Measurements from ENCODE around the gene BMPER.

Gene BMPER

GRCh38 chr7:33882950-33883670 is 22.2 kb upstream of the BMPER start:
- H3K4me3 Mint-ChIP-seq = no peak overlapping the region

DNA sequence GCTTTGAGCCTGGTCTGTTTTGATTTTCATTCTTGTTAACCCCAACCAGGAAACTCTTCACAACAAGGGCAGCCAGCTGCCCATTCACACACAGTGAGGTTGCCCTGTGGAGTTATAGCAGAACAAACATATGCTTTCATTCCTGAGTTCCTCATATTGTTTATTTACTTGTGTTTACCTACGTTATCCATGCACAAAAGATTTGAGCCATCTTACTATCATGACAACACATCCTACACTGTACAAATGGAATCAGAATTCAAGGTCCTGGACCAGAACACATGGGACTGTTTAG is 21.7 kb upstream of the BMPER start:
- no peaks in the 10 kb centered on the region for H3K4me1 Mint-ChIP-seq
- H3K36me3 Mint-ChIP-seq = no peaks in the 10 kb centered on the region
- H3K27ac Mint-ChIP-seq = no peak overlapping the region
- ATAC-seq (no peak), DNase-seq (ENCODE audit: low spot score in 2 of 2) (no peak)
- H3K9me3 Mint-ChIP-seq = no peaks in the 10 kb centered on the region
- H3K4me3 Mint-ChIP-seq = no peak overlapping the region

More at GRCh38 chr7:33882950-33883670, 22.2 kb upstream of the BMPER start:
- DNase-seq (ENCODE audit: low spot score in 2 of 2) = no peak
- Mint-ChIP-seq H3K4me1 (no peaks in the 10 kb centered on the region), H3K36me3 (no peaks in the 10 kb centered on the region), H3K27ac (no peak overlapping the region), H3K9me3 (no peaks in the 10 kb centered on the region)
- no peak for ATAC-seq

- no peak overlapping the region for H3K27ac Mint-ChIP-seq
- H3K4me3 Mint-ChIP-seq = no peak overlapping the region
- no peak for ATAC-seq
- no peaks in the 10 kb centered on the region for H3K9me3 Mint-ChIP-seq
- no peak for DNase-seq (ENCODE audit: low spot score in 2 of 2)
- H3K36me3 Mint-ChIP-seq = no peaks in the 10 kb centered on the region
- no peaks in the 10 kb centered on the region for H3K4me1 Mint-ChIP-seq
These were observed 19.8 kb upstream of the BMPER start for GRCh38 chr7:33885290-33886148.

DNA sequence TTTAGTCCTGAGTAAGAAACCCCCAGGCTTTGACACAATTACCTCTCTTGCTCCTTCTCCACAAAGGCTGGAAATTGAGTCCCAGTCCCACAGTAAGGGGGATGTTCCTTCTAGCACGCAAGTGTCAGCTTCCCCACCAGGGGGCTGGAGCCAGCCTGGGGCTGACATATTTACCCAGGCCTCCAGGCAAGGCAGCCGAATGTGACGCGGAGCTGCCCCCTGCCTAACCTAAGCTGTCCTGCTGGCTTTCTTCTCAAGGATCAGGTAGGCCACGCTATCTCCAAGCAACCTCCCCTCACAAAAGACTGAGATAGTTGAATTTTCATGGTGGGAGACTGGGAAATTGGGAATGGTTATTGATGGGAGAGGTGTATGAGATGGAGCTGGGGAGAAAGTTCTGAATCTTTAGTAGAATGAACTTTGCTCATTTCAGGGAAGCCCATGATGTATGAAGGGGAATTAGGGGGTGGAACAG is 19.2 kb upstream of the BMPER start:
- Mint-ChIP-seq H3K27ac (no peak overlapping the region), H3K4me1 (no peaks in the 10 kb centered on the region), H3K9me3 (no peaks in the 10 kb centered on the region), H3K4me3 (no peak overlapping the region), H3K36me3 (no peaks in the 10 kb centered on the region)
- no peak for ATAC-seq
- DNase-seq (ENCODE audit: low spot score in 2 of 2) = no peak

GRCh38 chr7:33887266-33887975 is 17.9 kb upstream of the BMPER start:
- ATAC-seq (no peak), DNase-seq (ENCODE audit: low spot score in 2 of 2) (no peak)
- H3K4me3 Mint-ChIP-seq = no peak overlapping the region
- no peaks in the 10 kb centered on the region for H3K4me1 Mint-ChIP-seq
- H3K9me3 Mint-ChIP-seq = no peaks in the 10 kb centered on the region
- no peaks in the 10 kb centered on the region for H3K36me3 Mint-ChIP-seq
- H3K27ac Mint-ChIP-seq = no peak overlapping the region

- DNase-seq (ENCODE audit: low spot score in 2 of 2) (no peak), ATAC-seq (no peak)
- Mint-ChIP-seq H3K9me3 (no peaks in the 10 kb centered on the region), H3K27ac (no peak overlapping the region), H3K4me3 (no peak overlapping the region), H3K4me1 (no peaks in the 10 kb centered on the region), H3K36me3 (no peaks in the 10 kb centered on the region)
These were observed 17.2 kb upstream of the BMPER start for GRCh38 chr7:33888166-33888565.

DNA sequence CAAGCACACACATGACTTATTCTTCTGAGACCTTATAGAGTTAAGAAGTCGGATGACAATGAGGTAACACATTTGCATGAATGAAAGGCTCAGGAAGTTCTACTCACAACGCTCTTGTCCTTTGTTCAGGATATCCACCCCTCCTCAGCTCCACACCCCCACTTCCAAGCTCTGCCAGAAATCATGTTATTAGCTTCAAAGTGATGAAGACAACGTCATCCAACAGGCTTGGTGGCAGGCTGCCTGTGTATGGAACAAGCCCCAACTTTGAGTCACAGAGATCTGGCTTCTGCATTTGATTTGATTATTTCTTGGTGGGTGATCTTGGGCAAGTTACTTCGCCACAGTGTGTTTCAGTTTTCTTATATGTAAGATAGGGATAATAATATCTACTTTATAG is 12.4 kb upstream of the BMPER start:
- ATAC-seq (no peak), DNase-seq (ENCODE audit: low spot score in 2 of 2) (no peak)
- Mint-ChIP-seq H3K36me3 (no peaks in the 10 kb centered on the region), H3K9me3 (no peaks in the 10 kb centered on the region), H3K4me1 (peaks cover 11% of the 10 kb centered on the region), H3K27ac (no peak overlapping the region), H3K4me3 (no peak overlapping the region)

DNA sequence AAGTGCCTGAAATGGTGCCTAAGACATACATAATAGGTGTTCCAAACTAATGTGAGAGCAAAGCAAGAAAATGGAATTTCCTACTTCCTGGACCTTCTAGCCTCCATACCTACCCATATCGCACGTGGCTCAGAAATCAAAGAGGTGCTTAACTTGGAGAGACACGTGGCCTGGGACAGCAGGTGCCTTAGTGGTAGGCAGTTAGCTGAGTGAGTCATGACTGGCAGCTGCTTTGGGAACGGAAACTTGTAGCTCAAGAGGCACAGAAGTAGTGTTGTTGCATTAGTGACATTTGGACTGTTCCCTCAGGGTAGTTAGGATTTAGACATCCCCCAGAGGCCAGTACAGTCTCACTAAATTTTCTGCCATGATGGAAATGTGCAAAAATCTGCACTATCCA is 12.0 kb upstream of the BMPER start:
- Mint-ChIP-seq H3K36me3 (no peaks in the 10 kb centered on the region), H3K27ac (no peak overlapping the region), H3K4me1 (peaks cover 11% of the 10 kb centered on the region), H3K4me3 (no peak overlapping the region), H3K9me3 (no peaks in the 10 kb centered on the region)
- no peak for DNase-seq (ENCODE audit: low spot score in 2 of 2)
- no peak for ATAC-seq

GRCh38 chr7:33895025-33895804 is 10.1 kb upstream of the BMPER start:
- Mint-ChIP-seq H3K27ac (no peak overlapping the region), H3K9me3 (no peaks in the 10 kb centered on the region), H3K4me3 (no peak overlapping the region), H3K36me3 (no peaks in the 10 kb centered on the region), H3K4me1 (peaks cover 11% of the 10 kb centered on the region)
- ATAC-seq = peak; percentile 86
- peak; percentile 66 to 85 for DNase-seq (ENCODE audit: low spot score in 2 of 2)

- no peak for DNase-seq (ENCODE audit: low spot score in 2 of 2)
- Mint-ChIP-seq H3K27ac (no peak overlapping the region), H3K9me3 (no peaks in the 10 kb centered on the region), H3K4me1 (peaks cover 10% of the 10 kb centered on the region), H3K36me3 (no peaks in the 10 kb centered on the region), H3K4me3 (no peak overlapping the region)
- no peak for ATAC-seq
These were observed 4.8 kb upstream of the BMPER start for GRCh38 chr7:33900501-33900900.

DNA sequence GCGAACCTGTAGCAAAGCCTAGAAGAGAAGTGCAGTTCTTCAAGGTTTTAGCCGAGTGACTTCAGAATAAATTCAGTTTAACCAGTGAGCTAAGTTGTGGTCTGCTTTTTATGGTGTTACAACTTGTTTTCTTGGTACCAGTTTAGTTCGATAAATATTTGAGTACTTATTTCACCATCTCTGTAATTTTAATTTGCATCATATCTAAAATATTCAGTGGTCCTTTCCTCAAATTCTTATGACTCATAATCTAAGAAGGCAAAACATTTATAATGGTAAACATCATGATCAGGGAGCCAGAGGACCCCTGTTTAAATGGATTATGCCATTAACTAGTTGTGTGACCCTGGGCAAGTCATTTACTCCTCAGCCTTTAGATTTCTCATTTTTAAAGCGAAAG is 4.1 kb upstream of the BMPER start:
- H3K36me3 Mint-ChIP-seq = no peaks in the 10 kb centered on the region
- no peak overlapping the region for H3K27ac Mint-ChIP-seq
- no peak for DNase-seq (ENCODE audit: low spot score in 2 of 2)
- H3K4me1 Mint-ChIP-seq = peaks cover 6% of the 10 kb centered on the region
- ATAC-seq = no peak
- no peaks in the 10 kb centered on the region for H3K9me3 Mint-ChIP-seq
- no peak overlapping the region for H3K4me3 Mint-ChIP-seq

GRCh38 chr7:33901847-33902246 is 3.5 kb upstream of the BMPER start:
- Mint-ChIP-seq H3K27ac (no peak overlapping the region), H3K36me3 (no peaks in the 10 kb centered on the region), H3K4me1 (peaks cover 6% of the 10 kb centered on the region), H3K4me3 (no peak overlapping the region), H3K9me3 (no peaks in the 10 kb centered on the region)
- no peak for DNase-seq (ENCODE audit: low spot score in 2 of 2)
- no peak for ATAC-seq

GRCh38 chr7:33902746-33903145 is 2.6 kb upstream of the BMPER start:
- Mint-ChIP-seq H3K9me3 (no peaks in the 10 kb centered on the region), H3K36me3 (no peaks in the 10 kb centered on the region), H3K27ac (no peak overlapping the region), H3K4me1 (peaks cover 6% of the 10 kb centered on the region), H3K4me3 (no peak overlapping the region)
- ATAC-seq = no peak
- no peak for DNase-seq (ENCODE audit: low spot score in 2 of 2)

DNA sequence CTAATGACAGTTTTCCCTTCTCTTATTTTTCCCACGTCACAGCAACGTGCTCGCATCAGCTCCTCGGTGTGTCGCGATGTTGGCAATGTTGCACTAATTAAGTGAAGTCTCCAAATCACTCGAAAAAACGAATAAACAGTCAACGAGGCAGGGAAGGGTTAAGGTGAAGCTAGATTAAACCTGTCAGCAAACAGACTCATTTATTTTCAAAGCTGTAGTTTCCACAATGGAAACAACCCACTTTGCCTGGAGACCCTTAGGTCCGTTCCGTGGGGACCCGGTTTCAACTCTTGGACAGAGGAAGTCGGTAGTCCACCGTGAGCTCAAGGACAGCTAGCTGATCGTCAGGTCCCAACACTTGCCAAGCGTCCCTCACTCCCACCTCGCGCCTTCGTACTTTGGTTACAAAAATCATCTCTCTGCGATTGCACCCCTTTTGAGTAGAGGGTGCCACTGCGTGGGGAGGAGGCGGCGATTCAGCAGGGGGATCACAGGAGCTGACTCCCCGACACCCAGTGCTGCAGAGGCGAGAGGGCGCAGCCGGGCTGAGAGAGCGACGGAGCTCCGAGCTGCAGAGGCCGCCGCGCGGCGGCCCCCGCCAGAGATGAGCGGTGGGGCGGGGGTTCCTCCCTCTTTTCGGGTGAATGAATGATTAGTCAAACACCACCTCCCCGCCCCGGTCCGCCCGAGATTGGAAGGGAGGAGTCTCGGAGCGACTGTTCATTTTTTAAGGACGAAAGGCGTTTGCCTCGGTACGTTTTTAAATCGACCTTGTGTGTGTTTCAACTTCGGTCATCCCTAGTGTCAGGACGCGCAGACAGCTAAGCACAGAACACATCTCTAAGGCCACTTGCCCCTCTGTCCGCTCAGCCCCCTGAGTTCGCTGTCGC is 1.3 kb upstream of the BMPER start:
- Mint-ChIP-seq H3K4me3 (peak overlapping the region; percentile 67), H3K4me1 (peaks cover 6% of the 10 kb centered on the region), H3K36me3 (no peaks in the 10 kb centered on the region), H3K9me3 (no peaks in the 10 kb centered on the region), H3K27ac (no peak overlapping the region)
- DNase-seq (ENCODE audit: low spot score in 2 of 2) (peak in 1 of 2 donors; percentile 58), ATAC-seq (peak; percentile 57)

Measured in stimulated activated effector memory CD8-positive, alpha-beta T cell treated with anti-CD3 and anti-CD28 coated beads, Interleukin-12 subunit alpha, Interleukin-12 subunit beta, amount 100 ng/mL, for 72 hours (primary cell).